Adrenal gland (tissue), 12 donors: ENCODE results near the gene PPP3CA. TPM values are rescaled to one million over a fixed set of nuclear protein-coding genes. Genes with fewer than 3 reads are reported as not detected.

ENCODE experiments used
- DNase-seq, 7 donors: peaks; one replicate each; pipeline ENCODE4 v3.0.0-alpha.2; 2019 to 2020
- H3K27ac ChIP-seq, 5 donors: fragments of 200-600 bp; sonication (generic) in 4 of 5; 1 replicate in 3 of 5; 2 replicates in 2 of 5; pipeline versions ENCODE4 v1.5.1 to v1.8.0; 2016 to 2020; ENCODE audit warnings: mild to moderate bottlenecking in 1 of 5
- H3K27me3 ChIP-seq: fragments of 200-600 bp; 2 replicates; pipeline ENCODE4 v1.8.0; 2021
- H3K36me3 ChIP-seq, 2 donors: fragments of 200-600 bp; replicated peaks in 1 of 2; 1 replicate in 1 of 2; 2 replicates in 1 of 2; pipeline versions ENCODE4 v1.5.1 to v1.8.0; 2018 to 2022
- H3K4me1 ChIP-seq, 2 donors: fragments of 200-600 bp; replicated peaks in 1 of 2; 1 replicate in 1 of 2; 2 replicates in 1 of 2; pipeline versions ENCODE4 v1.5.1 to v1.8.0; 2018 to 2021
- H3K4me3 ChIP-seq, 4 donors: fragments of 200-600 bp; sonication (generic) in 3 of 4; one replicate each; pipeline ENCODE4 v1.5.1; 2016 to 2018
- H3K9me3 ChIP-seq, 3 donors: fragments of 200-600 bp; sonication (generic) in 1 of 3; replicated peaks in 1 of 3; 1 replicate in 2 of 3; 2 replicates in 1 of 3; pipeline versions ENCODE4 v1.5.1 to v1.8.0; 2016 to 2021
- CTCF ChIP-seq, 6 experiments: fragments of 450-650 bp in 4 of 6; fragments of 200-600 bp in 2 of 6; sonication (generic) in 1 of 6; IDR thresholded peaks; 1 replicate in 5 of 6; 2 replicates in 1 of 6; pipeline versions ENCODE4 v1.5.1 to v1.8.0; 2016 to 2021; ENCODE audit warnings: antibody characterized with exemption in 6 of 6, mild to moderate bottlenecking in 2 of 6, moderate library complexity in 1 of 6
- POLR2A ChIP-seq, 2 donors: fragments of 450-650 bp; IDR thresholded peaks; one replicate each; pipeline ENCODE4 v1.6.1; 2017; ENCODE audit warnings: antibody characterized with exemption in 2 of 2, mild to moderate bottlenecking in 2 of 2, moderate library complexity in 1 of 2
- WGBS, 4 donors: extraction: QIAGEN DNeasy Blood & Tissue Kit in 2 of 4; methylation state at CpG; one replicate each; pipeline versions ENCODE4 v1.1.5 to v1.1.7; 2013 to 2017; 5-methylcytosine and 5-hydroxymethylcytosine counted together
- intact Hi-C, 2 donors: fragments of 100-400 bp; cut with DNase I; formaldehyde crosslinking; loops; one replicate each; pipeline versions ENCODE4 v1.14.1 to v1.15.0; 2022 to 2023
- polyA plus RNA-seq, 3 donors: library from polyadenylated mRNA; stranded (reverse); fragments of 200-250 nt in 2 of 3; fragments of 350-450 nt in 1 of 3; fragmentation: Illumina TruSeq in 1 of 3; extraction: RNeasy Lipid Tissue Mini Kit (QIAGEN cat#74804) in 1 of 3; gene quantifications; one replicate each; pipeline ENCODE4 v1.2.3, GENCODE V29; 2013 to 2014
- total RNA-seq, 9 donors: library from RNA; depleted of rRNA in 4 of 9; stranded (reverse); fragments of >200 nt in 4 of 9; fragments of 120-200 nt in 1 of 9; fragmentation: NEBNext Ultra II Directional in 1 of 9; extraction: Animal tissue kit (Norgen Biotek cat#: 25700) in 1 of 9; gene quantifications; one replicate each; pipeline versions ENCODE4 v1.1.0 to v1.2.4, GENCODE V29; 2013 to 2023
- donor health status: healthy with polysubstance abuse.
- donor health status: Bipolar disorder and iron deficiency.
- donor health status: DM: yes; HTN: yes; CAD: no.
- donor health status: DM: no; HTN: no; CAD: no.
- donor health status: DM: no; HTN: no; CAD: no.
- donor health status: DM: yes; HTN: yes; CAD: no.

The PPP3CA gene
- total and polyA plus RNA-seq, 12 donors, result 13.8 to 138 (median 43.8) TPM

- no peak overlapping the region for H3K4me3 ChIP-seq
- 90 to 97% (median 94%) methylated on average over 4 of the region's 4 CpGs for WGBS, 4 donors
- DNase-seq, result no peak
- intact Hi-C loops, result no loop called here
- H3K27ac ChIP-seq, result no peak overlapping the region
- peaks cover 0 to 4% (median 0%) of the 10 kb centered on the region in 3 donors for H3K9me3 ChIP-seq
- H3K27me3 ChIP-seq, result no peaks in the 10 kb centered on the region
- peaks cover 7 to 19% of the 10 kb centered on the region in 2 donors for H3K4me1 ChIP-seq
- TF ChIP-seq CTCF (IDR thresholded peaks at IDR 0.05) (no peak), POLR2A (IDR thresholded peaks at IDR 0.05) (no peak)
- H3K36me3 ChIP-seq, result no peaks in the 10 kb centered on the region
These were observed 231.4 kb downstream of the PPP3CA start for GRCh38 chr4:101115887-101116286.

- TF ChIP-seq POLR2A (IDR thresholded peaks at IDR 0.05), result no peak
- no peak for TF ChIP-seq CTCF (IDR thresholded peaks at IDR 0.05)
- WGBS, 4 donors, result 30 to 51% (median 46%) methylated on average over 2 of the region's 2 CpGs
- no peak overlapping the region for H3K4me3 ChIP-seq
- peak overlapping the region in 2 of 5 donors; percentile 4 to 18 for H3K27ac ChIP-seq
- DNase-seq, result no peak
- peaks cover 0 to 4% (median 0%) of the 10 kb centered on the region in 3 donors for H3K9me3 ChIP-seq
- peaks cover 7 to 19% of the 10 kb centered on the region in 2 donors for H3K4me1 ChIP-seq
- H3K27me3 ChIP-seq, result no peaks in the 10 kb centered on the region
- H3K36me3 ChIP-seq, result no peaks in the 10 kb centered on the region
- intact Hi-C loops, result no loop called here
These were observed 232.4 kb downstream of the PPP3CA start for GRCh38 chr4:101114936-101115372.

- H3K27ac ChIP-seq, result no peak overlapping the region
- H3K4me3 ChIP-seq, result no peak overlapping the region
- peaks cover 0 to 28% of the 10 kb centered on the region in 2 donors for H3K4me1 ChIP-seq
- 71 to 77% (median 75%) methylated on average over 6 of the region's 6 CpGs for WGBS, 4 donors
- H3K9me3 ChIP-seq, result no peaks in the 10 kb centered on the region
- no peak for DNase-seq
- H3K27me3 ChIP-seq, result no peaks in the 10 kb centered on the region
- H3K36me3 ChIP-seq, result no peaks in the 10 kb centered on the region
- TF ChIP-seq POLR2A (IDR thresholded peaks at IDR 0.05), result no peak
- TF ChIP-seq CTCF (IDR thresholded peaks at IDR 0.05), result no peak
- intact Hi-C loops, result no loop called here
These were observed 242.8 kb downstream of the PPP3CA start for GRCh38 chr4:101104312-101105052.

GRCh38 chr4:101103381-101104142, 243.8 kb downstream of the PPP3CA start:
- DNase-seq, result no peak
- TF ChIP-seq POLR2A (IDR thresholded peaks at IDR 0.05), result no peak
- TF ChIP-seq CTCF (IDR thresholded peaks at IDR 0.05), result no peak
- Histone ChIP-seq H3K4me3 (no peak overlapping the region), H3K4me1 (peaks cover 0 to 27% of the 10 kb centered on the region in 2 donors), H3K9me3 (no peaks in the 10 kb centered on the region), H3K27ac (no peak overlapping the region), H3K27me3 (no peaks in the 10 kb centered on the region), H3K36me3 (no peaks in the 10 kb centered on the region)
- intact Hi-C loops, result no loop called here
- 51 to 67% (median 58%) methylated on average over 4 of the region's 4 CpGs for WGBS, 4 donors
